T follicular helper cell (primary cell): ENCODE measurements around the gene PTPN3.
A peak's percentile ranks its signal among the peaks of the same experiment; 100 is the strongest.

Experiments
- DNase-seq: peaks from one replicate; pipeline ENCODE4 v3.0.0-alpha.2; 2020; ENCODE audit warnings: low read depth

The PTPN3 gene

GRCh38 chr9:109454041-109454440, 44.1 kb downstream of the PTPN3 start:
- DNase-seq = no peak

DNA sequence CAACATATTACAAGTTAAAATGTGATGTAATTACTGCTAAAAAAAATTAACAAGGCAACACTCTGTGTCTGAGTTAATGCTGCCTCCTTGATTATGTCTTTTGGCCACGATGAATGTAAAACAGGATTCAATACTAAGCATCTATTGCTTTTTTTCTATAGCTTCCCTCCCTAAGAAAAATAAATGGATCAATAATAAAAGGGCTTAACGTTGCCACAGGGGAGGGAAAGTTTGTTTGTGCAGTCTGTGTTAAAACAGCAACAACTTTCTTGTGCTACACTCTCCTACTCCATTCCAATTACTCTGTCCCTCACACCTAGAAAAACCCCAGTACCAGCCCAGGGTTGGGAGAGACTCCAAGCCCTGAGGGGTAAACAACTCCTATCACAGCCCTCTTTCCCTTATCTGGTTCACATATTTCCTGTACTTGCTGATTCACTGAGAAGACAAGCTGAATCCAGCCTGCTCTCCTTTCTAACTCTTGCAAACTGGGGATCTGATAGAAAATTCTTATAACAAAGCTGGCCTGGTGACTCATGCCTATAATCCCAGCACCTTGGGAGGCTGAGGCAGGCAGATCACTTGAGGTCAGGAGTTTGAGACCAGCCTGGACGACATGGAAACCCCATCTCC, 44.8 kb downstream of the PTPN3 start:
- no peak for DNase-seq

DNA sequence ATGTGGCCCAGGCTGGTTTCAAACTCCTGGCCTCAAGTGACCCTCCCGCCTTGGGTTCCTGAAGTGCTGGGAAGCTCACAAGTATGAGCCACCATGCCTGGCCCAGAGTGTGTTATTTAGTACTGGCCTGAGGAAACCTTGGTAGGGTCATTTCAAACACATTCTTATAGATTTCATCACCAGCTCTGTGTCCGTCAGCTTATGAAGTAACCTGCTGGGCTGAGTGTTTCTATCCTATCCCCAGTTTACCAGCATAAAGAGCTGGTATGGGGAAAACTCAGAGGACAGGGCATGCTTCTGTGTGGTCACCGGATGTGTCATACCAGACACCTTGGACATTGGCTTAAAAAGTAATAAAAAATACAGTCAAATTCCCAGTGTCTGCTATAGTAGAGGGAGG, 45.3 kb downstream of the PTPN3 start:
- DNase-seq = no peak

GRCh38 chr9:109451311-109452025, 46.6 kb downstream of the PTPN3 start:
- DNase-seq = no peak

GRCh38 chr9:109450346-109450745, 47.8 kb downstream of the PTPN3 start:
- DNase-seq = no peak

GRCh38 chr9:109449036-109449798, 48.9 kb downstream of the PTPN3 start:
- DNase-seq = no peak

- no peak for DNase-seq
Measured at GRCh38 chr9:109448223-109448622, 49.9 kb downstream of the PTPN3 start.

GRCh38 chr9:109447329-109448076, 50.6 kb downstream of the PTPN3 start:
- DNase-seq = no peak

DNA sequence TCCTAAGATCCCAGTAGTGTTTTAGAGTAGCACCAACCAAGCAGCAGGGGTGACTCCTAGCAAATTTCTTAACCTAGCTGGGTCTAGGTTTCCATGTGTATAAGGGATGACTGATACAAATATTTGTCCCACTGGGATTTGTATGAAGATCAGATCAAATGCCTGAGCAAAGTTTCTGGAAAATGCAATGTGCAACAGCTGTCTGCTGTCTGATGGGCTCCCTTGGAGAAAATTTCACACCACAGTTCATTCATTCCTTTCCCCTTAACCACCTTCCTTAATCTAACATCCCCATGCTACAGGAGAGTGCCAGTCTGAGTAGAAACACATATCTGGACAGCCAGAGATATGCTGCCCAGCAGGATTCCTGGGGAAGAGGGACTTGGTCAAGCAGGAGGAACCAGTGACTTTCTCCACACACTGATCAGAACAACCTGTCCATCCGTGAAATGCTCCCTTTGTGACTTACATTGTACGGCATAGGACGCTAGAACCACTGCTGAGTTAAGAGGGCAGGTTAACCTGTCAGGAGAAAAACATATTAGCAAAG, 53.3 kb downstream of the PTPN3 start:
- no peak for DNase-seq

DNA sequence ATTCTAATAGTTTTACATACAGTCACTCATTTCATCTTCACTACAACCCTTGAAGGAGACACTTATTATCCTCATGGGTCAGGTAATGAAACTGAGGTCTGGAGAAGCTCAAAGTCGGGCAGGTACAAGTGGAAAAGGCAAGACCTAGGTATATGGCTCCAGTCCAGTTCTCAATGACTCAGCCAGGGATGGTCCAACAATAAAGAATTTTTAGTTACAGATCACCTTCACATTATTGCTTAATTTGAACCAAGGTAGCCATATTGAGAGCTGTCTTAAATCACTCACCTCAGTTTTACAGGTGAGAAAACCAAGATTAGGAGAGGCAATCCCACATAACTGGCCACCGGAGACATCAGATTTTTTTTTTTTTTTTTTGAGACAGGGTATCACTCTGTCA, 55.4 kb downstream of the PTPN3 start:
- DNase-seq = no peak

DNA sequence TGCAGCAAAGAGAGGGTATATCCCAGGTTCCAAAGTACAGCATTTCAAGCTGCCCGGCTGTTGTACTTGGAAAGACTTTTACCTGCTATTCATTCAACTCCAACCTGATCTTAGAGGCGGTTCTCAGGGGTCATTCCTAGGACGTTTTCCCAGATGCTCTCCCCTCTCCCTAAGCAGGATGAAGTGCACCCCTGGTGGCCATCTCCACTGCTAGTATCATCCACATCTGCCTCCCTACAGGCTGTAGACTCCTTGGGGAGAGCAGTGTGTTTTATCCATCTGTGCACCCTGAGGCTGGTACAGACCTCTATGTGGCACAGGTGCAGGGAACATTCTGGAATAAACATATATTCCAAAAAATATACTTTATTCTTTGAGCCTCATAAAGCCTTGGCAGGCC, 56.8 kb downstream of the PTPN3 start:
- no peak for DNase-seq

GRCh38 chr9:109440797-109441287, 57.3 kb downstream of the PTPN3 start:
- peak; percentile 9 for DNase-seq

- no peak for DNase-seq
Measured at GRCh38 chr9:109440117-109440515, 58.0 kb downstream of the PTPN3 start.

GRCh38 chr9:109439378-109440116, 58.6 kb downstream of the PTPN3 start:
- DNase-seq = no peak

DNA sequence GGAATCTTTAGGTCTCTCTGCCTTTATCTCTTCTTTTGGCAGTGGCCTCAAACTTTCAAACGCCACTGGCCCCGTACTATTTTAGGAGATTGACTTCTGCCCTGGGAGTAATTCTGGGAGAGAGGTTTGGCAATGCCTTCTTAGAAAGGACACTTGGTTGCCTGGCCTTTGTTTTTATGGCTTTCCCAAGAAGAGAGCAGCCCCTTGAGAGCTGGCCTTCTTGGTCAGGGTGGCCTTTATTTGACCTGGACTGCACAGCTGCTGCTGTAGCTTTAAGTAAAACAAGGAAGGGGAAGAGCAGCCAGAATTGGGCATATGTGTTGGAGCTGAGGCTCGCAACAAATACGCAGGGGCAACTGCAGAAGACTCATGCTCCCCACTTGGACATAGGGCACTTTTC, 60.8 kb downstream of the PTPN3 start:
- DNase-seq = no peak

DNA sequence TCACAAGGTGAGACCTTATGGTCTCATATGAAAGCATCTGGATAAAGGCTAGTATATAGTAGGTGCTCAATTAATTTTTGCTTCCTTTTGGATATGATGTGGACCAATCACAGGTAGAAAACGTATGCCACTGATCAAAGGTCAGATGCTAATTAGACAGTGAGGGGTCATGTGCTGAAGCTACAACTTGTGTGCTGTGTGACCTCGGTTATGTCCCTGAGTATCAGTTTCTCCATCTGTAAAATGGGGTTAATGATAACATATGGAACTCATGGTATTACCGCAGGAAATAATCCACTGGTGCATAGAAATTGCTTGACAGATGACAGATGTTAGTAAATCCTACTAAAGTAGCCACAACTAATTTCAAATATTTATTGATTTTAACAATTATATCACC, 62.0 kb downstream of the PTPN3 start:
- DNase-seq = no peak

DNA sequence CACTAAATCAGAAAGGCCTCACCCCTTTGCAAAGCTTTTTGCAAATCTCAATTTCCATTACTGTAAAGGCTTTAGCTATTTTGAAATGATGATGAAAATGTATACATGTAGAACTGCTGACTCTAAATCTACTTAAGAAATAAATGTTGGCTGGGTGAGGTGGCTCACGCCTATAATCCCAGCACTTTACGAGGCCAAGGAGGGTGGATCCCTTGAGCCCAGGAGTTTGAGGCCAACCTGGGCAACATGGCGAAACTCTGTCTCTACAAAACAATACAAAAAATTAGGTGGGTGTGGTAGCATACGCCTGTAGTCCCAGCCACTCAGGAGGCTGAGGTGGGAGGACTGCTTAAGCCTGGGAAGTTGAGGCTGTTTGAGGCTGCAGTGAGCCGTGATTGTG, 64.6 kb downstream of the PTPN3 start:
- DNase-seq = no peak

DNA sequence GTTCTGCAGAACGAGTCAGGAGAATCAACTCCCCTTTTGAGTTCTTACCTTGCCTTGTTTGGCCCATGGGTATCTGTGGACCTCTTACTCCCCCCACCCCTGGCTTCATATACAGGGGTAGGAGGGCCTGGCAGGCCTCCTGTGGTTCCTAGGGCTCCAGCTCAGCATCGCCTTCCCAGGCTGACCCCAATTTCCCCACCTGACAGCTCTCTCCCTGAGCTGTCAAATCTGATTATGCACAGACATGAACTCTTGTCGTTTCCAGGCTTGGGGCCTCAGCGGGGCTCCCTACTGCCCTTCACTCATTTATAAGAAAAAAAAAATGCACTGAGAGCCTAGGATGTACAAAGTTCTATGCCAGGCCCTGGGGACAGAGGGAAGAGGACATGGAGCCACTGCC, 67.9 kb downstream of the PTPN3 start:
- DNase-seq = no peak

DNA sequence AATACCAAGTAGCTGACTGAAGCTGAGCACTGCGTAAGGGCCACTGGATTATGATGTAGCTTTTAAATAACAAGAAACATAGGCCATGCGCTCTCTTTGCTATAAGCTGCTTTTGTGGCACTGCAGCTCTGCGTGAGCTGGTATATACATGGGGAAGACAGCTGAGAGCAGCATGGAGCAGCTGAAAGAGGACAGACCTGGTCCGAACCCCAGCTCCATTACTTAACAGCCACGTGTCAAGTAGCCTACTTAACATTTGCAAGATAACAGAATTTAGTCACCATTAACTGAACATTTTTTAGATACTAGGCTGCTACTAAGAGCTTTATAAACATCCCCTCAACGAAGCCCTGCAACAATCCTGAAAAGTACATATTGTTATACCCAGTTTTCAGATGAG, 69.3 kb downstream of the PTPN3 start:
- no peak for DNase-seq

DNA sequence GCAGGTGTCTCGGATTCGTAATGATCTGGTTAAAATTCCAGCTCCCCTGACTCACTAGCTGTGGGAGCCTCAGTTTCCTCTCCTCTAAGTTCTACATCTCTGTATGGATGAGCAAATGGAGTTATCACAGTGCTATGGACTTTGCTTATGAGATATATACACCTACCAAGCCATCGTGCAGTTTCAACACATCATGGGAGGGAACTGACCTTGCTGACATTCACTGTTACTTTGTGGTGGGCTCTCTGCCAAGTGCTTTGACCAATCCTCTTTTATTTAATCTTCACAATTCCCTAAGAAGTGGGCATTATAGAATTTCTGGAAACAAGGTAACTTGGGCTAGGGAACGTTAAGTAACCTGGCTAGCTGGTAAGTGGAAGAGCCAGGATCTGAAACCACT, 70.2 kb downstream of the PTPN3 start:
- DNase-seq = no peak
